Activated gamma-delta T cell treated with anti-CD3 and anti-CD28 coated beads, Interleukin-2, amount 50 U/mL, for 16 hours (primary cell): ENCODE measurements around the gene PATE2.

Experiments used
- DNase-seq: peaks from one replicate; pipeline ENCODE4 v3.0.0-alpha.2; 2020; ENCODE audit warnings: low read depth

The PATE2 gene

GRCh38 chr11:125778728-125779127 lies at the start of gene PATE2:
Gene PATE2, minus strand, starts transcription at chr11:125778828. Its CDS starts 55 bp downstream, at chr11:125778773.
- DNase-seq = no peak

DNA sequence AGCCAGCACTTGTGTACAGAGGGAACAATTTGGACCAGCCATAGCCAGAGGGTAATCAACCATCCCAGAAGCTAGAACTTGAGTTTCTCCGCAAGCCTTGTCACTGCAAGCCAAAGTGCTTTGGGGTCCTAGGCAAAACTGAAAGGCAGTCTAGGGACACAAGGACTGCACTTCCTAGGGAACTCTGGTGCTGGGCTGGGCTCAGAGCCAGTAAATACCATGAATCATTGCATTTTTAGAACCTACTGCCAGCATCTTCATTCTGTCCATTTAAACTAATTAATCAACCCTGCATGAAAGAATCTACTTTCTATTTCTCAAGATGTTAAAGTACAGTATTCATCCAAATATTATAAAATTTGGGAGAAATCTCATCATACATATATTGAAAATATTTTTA lies 29.3 kb upstream of the PATE2 start:
- DNase-seq = no peak

GRCh38 chr11:125802387-125802786 lies 23.8 kb upstream of the PATE2 start:
- no peak for DNase-seq

- no peak for DNase-seq
These were observed 21.2 kb upstream of the PATE2 start for GRCh38 chr11:125799808-125800207.

- DNase-seq = no peak
These were observed 19.0 kb upstream of the PATE2 start for GRCh38 chr11:125797641-125798040.

GRCh38 chr11:125790825-125791224 lies 12.2 kb upstream of the PATE2 start:
- no peak for DNase-seq

- no peak for DNase-seq
These were observed 9.2 kb upstream of the PATE2 start, which contains the start of gene PATE3 for GRCh38 chr11:125787827-125788226. Gene PATE3, plus strand, starts transcription at chr11:125788127. Its CDS starts 25 bp downstream, at chr11:125788152.

DNA sequence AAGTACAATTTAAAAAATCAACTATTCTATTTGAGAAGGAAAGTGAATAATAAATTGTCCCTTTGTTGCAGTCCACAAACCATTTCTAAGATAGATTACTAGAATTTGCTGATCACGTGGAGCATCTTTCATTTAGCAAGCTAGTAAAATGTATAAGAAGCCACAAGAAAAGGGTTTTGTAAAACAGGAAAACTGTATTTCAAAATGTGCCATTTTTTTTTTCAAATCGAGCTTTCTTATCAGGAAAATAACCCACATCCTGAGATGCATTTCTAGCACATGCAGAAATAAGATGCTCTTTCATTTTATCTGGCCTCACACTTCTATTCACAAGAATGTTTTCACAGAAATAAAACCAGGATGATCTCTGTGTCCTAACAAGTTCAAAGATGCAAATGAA lies 6.0 kb upstream of the PATE2 start:
- DNase-seq = no peak

GRCh38 chr11:125777309-125777708 lies 1.3 kb downstream of the PATE2 start:
- DNase-seq = no peak

DNA sequence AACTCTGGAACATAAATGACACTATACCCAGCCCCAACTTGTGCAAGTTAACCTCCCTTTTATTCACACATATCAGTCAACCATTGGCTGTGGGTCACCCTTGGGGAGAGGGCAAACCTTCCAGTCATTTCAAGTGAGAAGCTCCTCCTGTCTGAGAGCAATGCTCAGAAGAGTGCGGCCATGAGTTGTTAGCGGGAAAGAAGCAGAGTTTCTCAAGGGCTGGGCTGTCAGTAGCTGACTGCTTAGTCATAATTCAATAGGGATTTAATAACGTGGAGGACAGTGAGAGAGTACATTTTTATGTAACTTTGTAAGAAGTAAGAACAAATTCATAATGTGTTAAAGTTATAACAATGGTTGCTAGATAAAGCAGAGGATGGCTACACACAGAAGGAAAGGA lies 5.1 kb downstream of the PATE2 start:
- no peak for DNase-seq

- no peak for DNase-seq
These were observed 5.7 kb downstream of the PATE2 start for GRCh38 chr11:125772834-125773505.

GRCh38 chr11:125770583-125770982 lies 8.0 kb downstream of the PATE2 start:
- DNase-seq = no peak

DNA sequence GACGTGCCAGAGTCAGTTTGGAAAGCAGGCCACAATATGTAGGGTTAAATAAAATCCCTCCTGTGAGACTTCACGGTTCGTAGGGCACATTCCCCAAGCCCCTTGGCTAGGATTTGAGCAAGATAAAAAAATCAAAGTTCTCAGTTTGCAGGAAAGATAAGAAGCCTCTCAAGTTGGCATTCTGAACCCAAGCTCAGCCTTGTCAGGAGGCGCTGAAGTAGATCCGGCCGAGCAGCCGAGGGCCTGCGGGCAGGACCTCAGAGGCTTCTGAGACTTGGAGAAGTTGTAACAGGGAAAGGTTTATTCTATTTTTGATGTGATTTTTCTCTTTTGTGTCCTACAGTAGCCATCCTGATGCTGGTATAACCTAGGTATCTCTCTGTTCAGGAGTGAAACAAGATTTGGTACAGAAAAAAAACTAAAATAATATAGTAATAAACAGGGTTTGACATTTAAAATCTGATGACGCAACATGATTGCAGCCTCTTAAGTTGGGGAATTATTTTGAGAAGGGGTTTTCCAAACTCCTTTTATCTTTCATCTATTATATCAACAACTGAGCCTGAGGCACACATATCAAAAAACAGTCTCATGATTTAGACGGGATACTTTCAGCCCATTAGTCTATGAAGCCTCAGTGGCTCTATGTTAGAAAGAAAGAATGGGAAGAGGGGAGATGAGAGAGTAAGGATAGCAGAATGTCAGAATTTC lies 10.1 kb downstream of the PATE2 start:
- DNase-seq = no peak

DNA sequence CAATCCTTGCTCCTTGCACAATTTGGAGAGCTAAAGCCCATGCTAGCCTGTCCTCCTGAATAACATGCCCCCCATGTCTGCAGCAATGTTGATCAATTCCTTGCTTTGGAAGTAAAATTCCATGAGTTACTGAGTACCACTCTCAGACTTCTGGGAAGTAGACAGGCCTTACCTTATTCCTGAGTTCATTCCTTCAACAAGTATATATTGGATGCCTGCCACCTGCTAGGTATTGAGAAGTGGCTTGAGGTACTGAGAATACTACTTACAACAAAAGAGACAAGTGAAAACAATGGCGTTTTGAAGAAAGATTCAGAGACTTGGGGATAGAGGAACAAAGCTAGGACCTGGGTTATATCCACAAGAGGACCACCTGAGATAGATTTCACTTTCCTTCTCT lies 12.4 kb downstream of the PATE2 start:
- DNase-seq = no peak

- no peak for DNase-seq
These were observed 15.1 kb downstream of the PATE2 start for GRCh38 chr11:125763483-125763882.

DNA sequence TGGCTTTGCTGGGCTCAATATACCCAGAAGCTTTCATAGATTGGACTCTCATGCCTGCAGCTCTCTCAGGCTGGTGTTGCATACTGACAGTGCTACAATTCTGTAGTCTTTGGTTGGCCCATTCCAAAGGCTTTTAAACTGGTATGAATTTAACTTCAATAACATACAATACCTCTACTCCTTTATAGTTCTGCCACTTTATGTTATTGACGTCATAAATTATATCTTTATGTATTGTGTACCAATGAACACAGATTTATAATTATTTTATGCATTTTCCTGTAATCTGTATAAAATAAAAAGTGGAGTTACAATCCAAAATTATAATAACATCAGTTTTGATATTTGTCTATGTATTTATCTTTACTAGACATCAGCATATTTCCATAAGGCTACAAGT lies 16.2 kb downstream of the PATE2 start:
- no peak for DNase-seq

- DNase-seq = no peak
These were observed 22.6 kb downstream of the PATE2 start for GRCh38 chr11:125756050-125756449.

DNA sequence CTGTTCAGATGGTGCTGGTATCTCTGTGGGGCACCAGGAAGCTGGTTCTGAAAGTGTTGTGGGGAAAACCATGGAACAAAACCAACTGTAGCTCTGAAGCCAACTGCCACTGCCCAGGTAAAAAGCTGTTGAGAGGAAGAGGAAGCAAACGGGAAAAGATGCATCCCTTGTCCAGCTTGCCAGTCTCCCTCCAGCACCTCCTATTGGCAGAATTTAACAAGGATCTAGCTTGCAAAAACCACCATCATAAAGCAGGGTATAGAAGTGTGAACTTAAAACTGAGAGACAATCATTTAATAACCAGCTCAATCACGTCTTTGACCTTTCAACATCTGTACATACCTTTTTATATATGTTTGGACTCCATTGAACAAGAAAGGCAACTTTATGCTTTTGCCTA lies 28.0 kb downstream of the PATE2 start:
- DNase-seq = no peak

DNA sequence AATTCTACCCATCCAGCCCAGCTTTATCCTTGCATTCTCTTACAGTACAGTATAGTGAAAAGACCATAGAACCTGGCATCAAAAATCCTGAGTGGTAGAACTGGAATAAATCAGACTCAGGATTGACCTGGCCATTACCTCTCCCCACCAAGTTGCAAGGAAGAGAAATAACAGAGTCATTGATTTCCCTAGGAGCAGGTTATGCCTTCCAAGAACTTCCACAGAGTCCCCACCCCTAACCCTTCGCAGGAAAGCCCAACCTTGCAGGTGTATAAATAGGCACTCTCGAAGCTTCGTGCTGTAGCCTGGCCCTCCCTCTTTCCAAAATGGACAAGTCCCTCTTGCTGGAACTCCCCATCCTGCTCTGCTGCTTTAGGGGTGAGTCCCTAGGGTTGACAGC lies 32.6 kb downstream of the PATE2 start, which contains the start of gene PATE1:
TSS of gene PATE1 (plus strand) at position 301 of the 400 bp plus-strand sequence. CDS start at position 327, 26 bp downstream.
- DNase-seq = no peak

DNA sequence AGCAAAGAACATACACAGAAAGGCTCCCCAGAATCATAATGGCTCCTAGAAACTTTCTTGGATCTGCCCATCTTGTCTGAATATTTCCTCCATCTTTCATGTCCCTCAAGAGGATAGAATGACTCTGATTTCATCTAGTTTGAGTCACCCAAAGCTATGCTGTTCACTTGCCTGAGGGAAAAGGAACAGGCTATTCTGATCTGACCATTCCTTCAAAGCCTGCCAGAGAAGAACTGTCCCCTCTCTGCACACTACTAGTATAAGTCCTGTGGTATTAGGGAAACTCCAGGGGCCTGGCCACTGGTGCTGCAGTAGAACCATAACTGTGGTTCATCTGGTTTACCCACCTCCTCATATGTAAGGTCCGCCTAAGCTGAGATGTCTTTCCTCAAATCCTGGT lies 34.9 kb downstream of the PATE2 start:
- DNase-seq = no peak

GRCh38 chr11:125740617-125741016 lies 38.0 kb downstream of the PATE2 start:
- DNase-seq = no peak

- DNase-seq = no peak
These were observed 49.7 kb downstream of the PATE2 start for GRCh38 chr11:125728969-125729368.
